Measurements from ENCODE around the gene COL23A1. TPM values are rescaled to one million over a fixed set of nuclear protein-coding genes. Genes with fewer than 3 reads are reported as not detected.
A peak's percentile ranks its signal among the peaks of the same experiment; 100 is the strongest.

The COL23A1 gene
- total and polyA plus RNA-seq, 2 donors (not counting 1 experiment from before 2014, with no cell fraction given): 0.20 TPM; not detected in 1

DNA sequence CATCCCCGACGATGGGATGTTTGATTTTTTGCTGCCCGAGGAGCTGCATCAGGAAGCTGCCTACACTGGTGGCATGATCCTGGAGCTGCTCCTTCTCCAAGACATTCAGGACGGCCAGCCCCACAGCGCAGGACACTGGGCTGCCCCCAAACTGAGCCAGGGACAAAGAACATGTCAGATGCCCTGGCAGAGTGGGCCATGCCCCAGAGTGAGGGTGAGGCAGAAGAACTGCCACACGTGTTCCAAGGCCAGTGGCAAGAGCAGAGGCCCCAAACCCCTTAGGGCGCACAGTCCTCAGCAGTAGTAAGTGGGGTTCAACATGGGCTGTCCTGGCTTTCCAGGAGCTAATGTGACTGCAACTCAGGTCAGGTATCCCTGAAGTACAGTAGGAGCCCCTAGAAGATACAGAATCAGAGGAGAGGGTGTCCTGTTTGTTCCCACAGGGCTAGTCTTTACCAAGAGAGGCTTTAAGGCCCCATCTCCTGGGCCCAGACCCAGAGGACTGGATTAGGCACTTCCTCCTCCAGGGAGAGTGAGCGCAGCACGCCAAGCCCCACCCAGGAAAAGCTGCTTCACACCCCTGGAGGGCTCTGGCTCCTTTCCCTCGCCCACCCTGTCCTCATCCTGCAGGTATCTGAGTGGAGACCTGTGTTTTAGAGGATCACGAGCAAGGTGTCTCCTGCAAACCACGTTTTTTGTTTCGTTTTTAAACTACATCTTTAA lies 374.8 kb downstream of the COL23A1 start:
- CTCF ChIA-PET: interaction anchor here (1.5 to 2.5 kb wide), 3 partner anchors 10 to 20 kb away, joined by 3 to 7 read pairs (median 5); partner anchors contain the start of gene HNRNPAB
- TF ChIP-seq, protein P1, sequence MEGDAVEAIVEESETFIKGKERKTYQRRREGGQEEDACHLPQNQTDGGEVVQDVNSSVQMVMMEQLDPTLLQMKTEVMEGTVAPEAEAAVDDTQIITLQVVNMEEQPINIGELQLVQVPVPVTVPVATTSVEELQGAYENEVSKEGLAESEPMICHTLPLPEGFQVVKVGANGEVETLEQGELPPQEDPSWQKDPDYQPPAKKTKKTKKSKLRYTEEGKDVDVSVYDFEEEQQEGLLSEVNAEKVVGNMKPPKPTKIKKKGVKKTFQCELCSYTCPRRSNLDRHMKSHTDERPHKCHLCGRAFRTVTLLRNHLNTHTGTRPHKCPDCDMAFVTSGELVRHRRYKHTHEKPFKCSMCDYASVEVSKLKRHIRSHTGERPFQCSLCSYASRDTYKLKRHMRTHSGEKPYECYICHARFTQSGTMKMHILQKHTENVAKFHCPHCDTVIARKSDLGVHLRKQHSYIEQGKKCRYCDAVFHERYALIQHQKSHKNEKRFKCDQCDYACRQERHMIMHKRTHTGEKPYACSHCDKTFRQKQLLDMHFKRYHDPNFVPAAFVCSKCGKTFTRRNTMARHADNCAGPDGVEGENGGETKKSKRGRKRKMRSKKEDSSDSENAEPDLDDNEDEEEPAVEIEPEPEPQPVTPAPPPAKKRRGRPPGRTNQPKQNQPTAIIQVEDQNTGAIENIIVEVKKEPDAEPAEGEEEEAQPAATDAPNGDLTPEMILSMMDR (IDR thresholded peaks at IDR 0.05): no peak
- TF ChIP-seq EZH2 (IDR thresholded peaks at IDR 0.05; ENCODE audit: borderline replicate concordance, insufficient read depth, low read depth, low read length, poor library complexity, severe bottlenecking): no peak
- Mint-ChIP-seq H3K27ac (no peak overlapping the region), H3K4me3 (no peak overlapping the region), H3K4me1 (peaks cover 8% of the 10 kb centered on the region), H3K27me3 (no peaks in the 10 kb centered on the region), H3K9me3 (ENCODE audit: insufficient read depth) (no peaks in the 10 kb centered on the region)
- Histone ChIP-seq H3K4me3 (ENCODE audit: control extremely low read depth in 1 of 5, extremely low read depth in 1 of 5, insufficient read depth in 1 of 5, low read depth in 2 of 5, low read length in 4 of 5) (no peak overlapping the region), H3K36me3 (replicated peaks in 1 of 2; ENCODE audit: control extremely low read depth in 1 of 2, control insufficient read depth in 1 of 2, extremely low read depth in 1 of 2, insufficient read depth in 2 of 2, low read length in 1 of 2) (peaks cover 0 to 72% of the 10 kb centered on the region in 2 experiments), H3K4me2 (replicated peaks; ENCODE audit: low read depth, low read length, poor library complexity, severe bottlenecking) (peak overlapping the region; percentile 28), H3K27me3 (replicated peaks in 1 of 4; ENCODE audit: control extremely low read depth in 1 of 4, control insufficient read depth in 3 of 4, insufficient read depth in 4 of 4, low read length in 3 of 4) (no peaks in the 10 kb centered on the region), H4K20me1 (ENCODE audit: control insufficient read depth, insufficient read depth, low read length, poor library complexity, severe bottlenecking) (peaks cover 25% of the 10 kb centered on the region), H3K27ac (ENCODE audit: low read length in 2 of 2) (no peak overlapping the region), H3K9ac (ENCODE audit: low read length) (no peak overlapping the region), H2AFZ (ENCODE audit: insufficient read depth, low read depth, low read length, poor library complexity, severe bottlenecking) (no peak overlapping the region), H3K4me1 (ENCODE audit: control insufficient read depth in 2 of 2, insufficient read depth in 2 of 2, low read length in 2 of 2) (peaks cover 7 to 11% of the 10 kb centered on the region in 2 donors), H3K9me3 (ENCODE audit: control extremely low read depth in 1 of 3, control insufficient read depth in 2 of 3, insufficient read depth in 1 of 3, low read length in 2 of 3) (no peaks in the 10 kb centered on the region), H3K79me2 (ENCODE audit: control insufficient read depth, insufficient read depth, low read length) (peaks cover 22% of the 10 kb centered on the region)
- no peak for ATAC-seq (ENCODE audit: low read depth)
- POLR2A ChIA-PET: interaction anchor here (2.8 kb wide), 1 partner anchor 11 kb away, joined by 7 read pairs; the partner anchor contains the start of gene HNRNPAB
- intact Hi-C loops (cut with micrococcal nuclease): no loop called here
- DNase-seq: no peak
- 83% methylated on average over 9 of the region's 13 CpGs for WGBS (ENCODE audit: insufficient coverage)

Measured in B cell (primary cell).